ENCODE results near the gene R3HDM1.
"Not testable (repeated sequence)": the region's sequence is repeated elsewhere in the genome, so short reads cannot be mapped to it uniquely, and the experiment has no call there.

Gene R3HDM1

GRCh38 chr2:135570884-135571283, 39.6 kb downstream of the R3HDM1 start:
- DNase-seq (ENCODE audit: low read depth, low spot score), result no peak

GRCh38 chr2:135573620-135574019, 42.3 kb downstream of the R3HDM1 start:
- DNase-seq (ENCODE audit: low read depth, low spot score), result no peak

- DNase-seq (ENCODE audit: low read depth, low spot score), result no peak
These were observed 50.0 kb downstream of the R3HDM1 start for GRCh38 chr2:135581282-135581681.

- DNase-seq (ENCODE audit: low read depth, low spot score), result no peak
These were observed 51.1 kb downstream of the R3HDM1 start for GRCh38 chr2:135582383-135582782.

GRCh38 chr2:135585586-135585985, 54.3 kb downstream of the R3HDM1 start:
- DNase-seq (ENCODE audit: low read depth, low spot score), result no peak

- no peak for DNase-seq (ENCODE audit: low read depth, low spot score)
These were observed 54.9 kb downstream of the R3HDM1 start for GRCh38 chr2:135586148-135586547.

GRCh38 chr2:135587958-135588357, 56.7 kb downstream of the R3HDM1 start:
- DNase-seq (ENCODE audit: low read depth, low spot score), result no peak

GRCh38 chr2:135590619-135591260, 59.5 kb downstream of the R3HDM1 start:
- DNase-seq (ENCODE audit: low read depth, low spot score), result no peak

GRCh38 chr2:135600915-135601314, 69.6 kb downstream of the R3HDM1 start:
- DNase-seq (ENCODE audit: low read depth, low spot score), result no peak

GRCh38 chr2:135603543-135603942, 72.3 kb downstream of the R3HDM1 start:
- DNase-seq (ENCODE audit: low read depth, low spot score), result no peak

- DNase-seq (ENCODE audit: low read depth, low spot score), result no peak
These were observed 76.3 kb downstream of the R3HDM1 start for GRCh38 chr2:135607561-135607960.

- no peak for DNase-seq (ENCODE audit: low read depth, low spot score)
These were observed 81.0 kb downstream of the R3HDM1 start for GRCh38 chr2:135612319-135612718.

GRCh38 chr2:135615404-135615803, 84.1 kb downstream of the R3HDM1 start:
- DNase-seq (ENCODE audit: low read depth, low spot score), result no peak

- DNase-seq (ENCODE audit: low read depth, low spot score), result no peak
These were observed 86.3 kb downstream of the R3HDM1 start for GRCh38 chr2:135617501-135618015.

GRCh38 chr2:135620198-135620597, 88.9 kb downstream of the R3HDM1 start:
- no peak for DNase-seq (ENCODE audit: low read depth, low spot score)

GRCh38 chr2:135629520-135629919, 98.2 kb downstream of the R3HDM1 start:
- no peak for DNase-seq (ENCODE audit: low read depth, low spot score)

- not testable (repeated sequence) for DNase-seq (ENCODE audit: low read depth, low spot score)
These were observed 98.8 kb downstream of the R3HDM1 start for GRCh38 chr2:135630034-135630433.

- DNase-seq (ENCODE audit: low read depth, low spot score), result no peak
These were observed 99.2 kb downstream of the R3HDM1 start for GRCh38 chr2:135630488-135630887.

GRCh38 chr2:135633582-135633981, 102.3 kb downstream of the R3HDM1 start:
- no peak for DNase-seq (ENCODE audit: low read depth, low spot score)

- no peak for DNase-seq (ENCODE audit: low read depth, low spot score)
These were observed 104.0 kb downstream of the R3HDM1 start for GRCh38 chr2:135635212-135635835.

- DNase-seq (ENCODE audit: low read depth, low spot score), result no peak
These were observed 105.7 kb downstream of the R3HDM1 start for GRCh38 chr2:135636982-135637381.

- DNase-seq (ENCODE audit: low read depth, low spot score), result no peak
These were observed 106.3 kb downstream of the R3HDM1 start for GRCh38 chr2:135637456-135638087.

- no peak for DNase-seq (ENCODE audit: low read depth, low spot score)
These were observed 107.5 kb downstream of the R3HDM1 start for GRCh38 chr2:135638825-135639224.

All from activated naive CD8-positive, alpha-beta T cell treated with anti-CD3 and anti-CD28 coated beads, Interleukin-2, amount 50 U/mL, for 16 hours (primary cell).